Measurements from ENCODE around the gene DCST1. TPM values are rescaled to one million over a fixed set of nuclear protein-coding genes. Genes with fewer than 3 reads are reported as not detected.

Gene DCST1
- polyA plus RNA-seq, 1 experiment = not detected

DNA sequence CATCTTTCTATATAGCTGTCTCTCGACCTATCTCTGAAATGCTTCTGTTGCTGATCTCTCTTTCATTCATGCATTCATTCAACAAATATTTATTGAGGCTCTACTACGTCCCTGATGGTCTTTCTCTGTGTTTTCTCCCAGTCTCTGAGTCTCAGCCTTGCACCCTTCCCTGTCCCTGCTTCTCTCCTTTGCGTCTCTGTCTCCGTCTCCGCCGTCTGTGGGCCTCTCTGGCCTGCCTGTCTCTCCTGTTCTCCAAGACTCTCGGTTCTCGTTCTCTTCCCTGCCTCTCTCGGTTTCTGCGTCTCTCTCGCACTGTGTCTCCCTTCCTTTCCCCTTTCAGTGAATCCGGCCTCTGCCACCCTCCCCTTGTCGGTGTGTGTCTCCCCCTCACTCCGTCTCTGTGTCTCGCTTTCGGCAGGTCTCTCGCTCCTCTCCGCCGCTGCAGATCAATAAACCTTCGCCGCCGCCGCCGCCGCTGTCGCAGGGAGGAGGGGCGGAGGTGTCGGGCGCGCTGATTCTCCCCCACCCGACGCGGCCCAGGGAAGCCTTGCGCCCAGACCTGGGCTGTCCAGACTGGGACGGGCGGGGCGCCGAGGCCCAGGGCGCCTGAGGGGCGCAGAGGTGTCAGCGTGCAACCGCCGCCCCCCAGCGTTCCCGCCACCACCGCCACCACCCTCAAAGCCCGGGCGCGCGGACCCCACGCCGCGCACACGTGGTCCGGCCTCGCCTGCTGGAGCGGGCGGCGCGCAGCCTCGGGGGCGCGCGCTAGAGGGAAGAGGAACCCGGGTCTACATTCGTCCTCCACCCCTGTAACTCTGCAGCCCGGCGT lies 48.1 kb downstream of the DCST1 start:
- Histone ChIP-seq H3K27me3 (ENCODE audit: control insufficient read depth, insufficient read depth, low read length) (peaks cover 55% of the 10 kb centered on the region), H3K4me3 (ENCODE audit: low read depth, low read length) (no peak overlapping the region), H3K27ac (ENCODE audit: low read depth, low read length) (no peak overlapping the region), H3K9me3 (ENCODE audit: control insufficient read depth, insufficient read depth, low read length) (no peaks in the 10 kb centered on the region; the same call in 1 of the 2 replicates)
- ChIA-PET CTCF (interaction anchor here (1.1 to 2.2 kb wide), 2 partner anchors 8 to 91 kb away, joined by 4 to 7 read pairs; partner anchors contain the start of gene KRTCAP2), POLR2A (no interaction called here)
- DNase-seq (ENCODE audit: low read depth, low spot score) = no peak
- TF ChIP-seq, protein P1, sequence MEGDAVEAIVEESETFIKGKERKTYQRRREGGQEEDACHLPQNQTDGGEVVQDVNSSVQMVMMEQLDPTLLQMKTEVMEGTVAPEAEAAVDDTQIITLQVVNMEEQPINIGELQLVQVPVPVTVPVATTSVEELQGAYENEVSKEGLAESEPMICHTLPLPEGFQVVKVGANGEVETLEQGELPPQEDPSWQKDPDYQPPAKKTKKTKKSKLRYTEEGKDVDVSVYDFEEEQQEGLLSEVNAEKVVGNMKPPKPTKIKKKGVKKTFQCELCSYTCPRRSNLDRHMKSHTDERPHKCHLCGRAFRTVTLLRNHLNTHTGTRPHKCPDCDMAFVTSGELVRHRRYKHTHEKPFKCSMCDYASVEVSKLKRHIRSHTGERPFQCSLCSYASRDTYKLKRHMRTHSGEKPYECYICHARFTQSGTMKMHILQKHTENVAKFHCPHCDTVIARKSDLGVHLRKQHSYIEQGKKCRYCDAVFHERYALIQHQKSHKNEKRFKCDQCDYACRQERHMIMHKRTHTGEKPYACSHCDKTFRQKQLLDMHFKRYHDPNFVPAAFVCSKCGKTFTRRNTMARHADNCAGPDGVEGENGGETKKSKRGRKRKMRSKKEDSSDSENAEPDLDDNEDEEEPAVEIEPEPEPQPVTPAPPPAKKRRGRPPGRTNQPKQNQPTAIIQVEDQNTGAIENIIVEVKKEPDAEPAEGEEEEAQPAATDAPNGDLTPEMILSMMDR (IDR thresholded peaks at IDR 0.05; ENCODE audit: low read depth, low read length) = no peak

DNA sequence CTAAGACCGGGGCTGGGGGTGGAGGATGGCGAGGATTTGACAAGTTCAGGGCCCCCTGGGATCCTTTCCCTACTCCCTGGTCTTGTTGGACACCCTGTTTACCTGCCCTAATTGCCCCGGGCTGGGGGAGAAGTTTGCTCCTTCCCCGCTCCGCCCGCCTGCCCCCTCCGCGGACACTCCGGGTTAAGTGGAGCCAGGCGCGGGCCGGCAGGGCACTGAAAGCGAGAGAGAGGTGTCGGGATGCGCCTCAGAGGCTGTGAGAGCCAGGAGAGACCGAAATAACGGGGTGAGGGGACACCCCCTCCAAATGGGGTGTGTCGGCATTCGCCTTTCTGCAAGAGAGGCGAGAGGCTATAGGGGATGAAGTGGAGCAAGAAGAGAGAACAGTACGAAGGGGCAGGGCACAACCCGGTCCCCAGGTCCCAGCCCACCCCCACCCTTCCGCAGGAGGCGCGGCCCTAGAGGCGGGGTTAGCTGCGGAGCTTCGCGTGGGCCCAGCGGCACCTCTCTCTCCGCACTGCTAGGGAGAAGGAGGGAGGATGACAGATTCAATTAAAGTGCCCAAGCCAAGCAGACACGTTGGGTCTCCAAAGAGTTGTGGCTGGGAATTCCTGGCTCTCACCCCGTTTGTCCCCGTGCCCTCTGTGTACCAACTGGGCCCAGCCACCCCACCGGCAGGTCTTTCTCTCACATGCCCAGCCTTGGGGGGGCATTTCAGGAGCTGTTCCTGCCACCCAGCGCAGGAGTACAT lies 48.9 kb downstream of the DCST1 start:
- TF ChIP-seq, protein P1 (IDR thresholded peaks at IDR 0.05; ENCODE audit: low read depth, low read length) = no peak
- no peak for DNase-seq (ENCODE audit: low read depth, low spot score)
- peaks cover 55% of the 10 kb centered on the region for H3K27me3 ChIP-seq (ENCODE audit: control insufficient read depth, insufficient read depth, low read length)
- no peak overlapping the region for H3K27ac ChIP-seq (ENCODE audit: low read depth, low read length)
- POLR2A ChIA-PET = no interaction called here
- no peak overlapping the region for H3K4me3 ChIP-seq (ENCODE audit: low read depth, low read length)
- H3K9me3 ChIP-seq (ENCODE audit: control insufficient read depth, insufficient read depth, low read length) = no peaks in the 10 kb centered on the region; the same call in 1 of the 2 replicates
- CTCF ChIA-PET = interaction anchor here (4.1 kb wide), 1 partner anchor 86 kb away, joined by 30 read pairs; no protein-coding TSS in a partner anchor

DNA sequence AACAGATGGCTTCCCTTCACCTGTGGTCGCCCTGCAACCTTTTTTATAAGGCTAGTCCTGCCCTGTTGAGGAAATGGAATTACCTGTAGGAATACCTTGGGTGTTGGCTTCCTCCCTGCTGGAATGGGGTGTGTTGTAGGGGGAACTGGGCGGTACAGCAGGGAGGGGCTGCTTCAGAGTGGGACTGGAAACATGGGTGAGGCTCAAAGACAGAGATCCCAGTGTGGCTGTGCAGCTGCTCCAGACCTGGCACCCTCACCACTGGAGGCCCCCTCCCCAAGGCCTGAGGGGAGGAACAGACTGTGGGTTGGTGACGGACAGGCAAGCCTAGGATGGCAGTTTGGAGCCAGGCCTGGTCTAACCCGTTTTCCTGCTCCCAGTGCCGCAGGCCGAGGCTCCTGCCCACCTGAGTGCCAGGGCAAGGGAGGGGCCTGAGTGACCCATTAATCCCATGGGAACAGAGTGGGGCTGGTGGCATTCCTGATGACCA lies 49.5 kb downstream of the DCST1 start:
- ChIA-PET CTCF (interaction anchor here (1.0 to 4.1 kb wide), 2 partner anchors 11 to 85 kb away, joined by 4 to 30 read pairs; no protein-coding TSS in a partner anchor), POLR2A (no interaction called here)
- TF ChIP-seq, protein P1 (IDR thresholded peaks at IDR 0.05; ENCODE audit: low read depth, low read length) = no peak
- no peak overlapping the region for H3K27ac ChIP-seq (ENCODE audit: low read depth, low read length)
- DNase-seq (ENCODE audit: low read depth, low spot score) = no peak
- H3K9me3 ChIP-seq (ENCODE audit: control insufficient read depth, insufficient read depth, low read length) = no peaks in the 10 kb centered on the region; the same call in 1 of the 2 replicates
- peaks cover 49% of the 10 kb centered on the region for H3K27me3 ChIP-seq (ENCODE audit: control insufficient read depth, insufficient read depth, low read length)
- no peak overlapping the region for H3K4me3 ChIP-seq (ENCODE audit: low read depth, low read length)

DNA sequence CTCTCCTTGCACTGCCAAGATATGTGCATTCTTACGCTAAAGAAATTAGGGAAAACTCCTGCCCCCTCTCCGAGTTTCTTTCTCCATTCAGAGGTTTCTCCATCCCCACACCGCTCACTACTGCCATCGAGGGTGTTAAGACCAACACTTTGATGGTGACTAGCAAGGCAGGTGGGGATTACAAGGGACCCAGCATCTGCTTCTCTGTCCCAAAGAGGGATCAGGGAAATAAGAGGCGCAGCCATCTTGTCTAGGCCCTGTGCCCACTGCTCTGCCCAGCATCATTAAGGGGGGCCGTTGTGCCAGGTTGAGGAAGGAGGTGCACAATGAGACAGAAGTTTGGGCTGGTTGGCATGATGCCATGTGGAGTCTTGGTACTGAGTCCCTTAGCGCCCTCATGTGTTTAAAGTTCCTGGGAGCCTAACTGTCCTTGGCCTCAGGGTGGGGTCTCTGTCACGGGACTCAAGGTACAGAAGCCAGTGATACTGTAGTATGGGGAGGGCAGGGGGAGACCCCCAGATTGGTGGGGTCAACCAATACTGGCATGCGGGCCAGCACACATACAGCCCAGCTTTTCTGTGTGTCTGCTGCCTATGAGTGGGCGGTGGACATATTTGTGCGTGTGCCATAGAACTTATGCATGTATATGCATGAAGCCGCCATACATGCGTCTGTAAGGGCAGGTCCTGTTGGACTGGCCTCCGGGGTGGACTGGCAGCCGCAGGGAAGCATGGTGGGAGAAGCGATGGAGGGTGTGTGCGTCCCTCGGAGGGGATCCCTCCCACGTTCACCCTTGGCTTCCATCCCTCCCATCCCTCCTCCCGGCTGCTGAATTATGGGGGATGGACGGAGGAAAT lies 50.5 kb downstream of the DCST1 start:
- H3K27ac ChIP-seq (ENCODE audit: low read depth, low read length) = no peak overlapping the region
- DNase-seq (ENCODE audit: low read depth, low spot score) = no peak

More for the DNA sequence above, 50.5 kb downstream of the DCST1 start:
- Histone ChIP-seq H3K9me3 (ENCODE audit: control insufficient read depth, insufficient read depth, low read length) (no peaks in the 10 kb centered on the region; the same call in 1 of the 2 replicates), H3K4me3 (ENCODE audit: low read depth, low read length) (peak overlapping the region; percentile 86), H3K27me3 (ENCODE audit: control insufficient read depth, insufficient read depth, low read length) (peaks cover 49% of the 10 kb centered on the region)
- TF ChIP-seq, protein P1 (IDR thresholded peaks at IDR 0.05; ENCODE audit: low read depth, low read length) = 0 out of 2 replicates have a peak, but pooled peaks have one; percentile 19
- ChIA-PET POLR2A (interaction anchor here (0.7 to 1.2 kb wide), 6 partner anchors 40 to 600 kb away, joined by 3 to 10 read pairs (median 5); partner anchors contain the start of genes KRTCAP2 and LENEP), CTCF (interaction anchor here (0.8 to 4.1 kb wide), 12 partner anchors 9 to 524 kb away, joined by 3 to 31 read pairs (median 16); partner anchors contain the start of genes EFNA4 and KRTCAP2)
